GM19372 (cell line): ENCODE results near the gene MYOZ2.

Experiments used
- ATAC-seq: cut with Tn5 transposase; IDR thresholded peaks from one replicate; pipeline ENCODE4 v1.9.1; 2021; ENCODE audit warnings: mild to moderate bottlenecking, low read depth, moderate library complexity; ENCODE audit not compliant: unreplicated experiment

Gene MYOZ2

DNA sequence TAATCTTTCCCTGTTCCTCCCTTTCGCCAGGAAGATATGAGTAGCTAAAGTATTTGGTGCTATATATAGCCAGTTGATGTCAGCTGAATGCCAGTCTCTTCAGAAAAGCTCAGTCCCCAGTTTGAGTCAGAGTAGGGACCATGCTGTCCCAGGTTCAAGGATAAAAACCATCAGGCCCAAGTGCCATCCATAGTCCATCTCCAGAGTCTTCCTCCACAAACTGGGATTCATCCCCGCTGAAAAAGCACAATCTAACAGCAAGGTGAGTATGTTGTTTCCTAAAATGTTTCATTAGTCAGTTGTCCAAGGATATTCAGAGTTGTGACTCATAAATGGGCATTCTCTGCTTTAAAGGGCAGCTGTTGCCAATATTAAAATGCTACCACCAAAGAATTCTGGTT, at the start of gene MYOZ2:
TSS of gene MYOZ2 (plus strand) at position 112 of the 401 bp plus-strand sequence. CDS start 694 bp downstream, outside the sequence.
- ATAC-seq, result no peak

DNA sequence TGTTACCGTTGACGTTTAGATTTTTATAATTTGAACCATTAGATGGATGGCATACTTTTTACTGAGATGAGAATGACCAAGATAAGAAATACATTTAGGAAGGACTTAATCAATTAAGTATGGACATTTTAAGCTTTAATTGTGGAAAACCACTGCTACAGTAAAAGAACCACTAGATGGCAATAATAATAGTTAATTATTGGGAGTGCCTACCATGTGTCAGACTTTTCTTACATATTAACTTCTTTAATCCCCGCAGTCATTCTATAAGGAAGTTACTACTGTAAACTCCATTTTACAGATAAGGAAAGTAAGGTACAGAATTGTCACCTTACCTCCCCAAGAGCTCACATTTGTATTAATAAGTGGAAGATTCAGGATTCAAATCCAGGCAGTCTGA, 48.5 kb upstream of the MYOZ2 start:
- no peak for ATAC-seq

DNA sequence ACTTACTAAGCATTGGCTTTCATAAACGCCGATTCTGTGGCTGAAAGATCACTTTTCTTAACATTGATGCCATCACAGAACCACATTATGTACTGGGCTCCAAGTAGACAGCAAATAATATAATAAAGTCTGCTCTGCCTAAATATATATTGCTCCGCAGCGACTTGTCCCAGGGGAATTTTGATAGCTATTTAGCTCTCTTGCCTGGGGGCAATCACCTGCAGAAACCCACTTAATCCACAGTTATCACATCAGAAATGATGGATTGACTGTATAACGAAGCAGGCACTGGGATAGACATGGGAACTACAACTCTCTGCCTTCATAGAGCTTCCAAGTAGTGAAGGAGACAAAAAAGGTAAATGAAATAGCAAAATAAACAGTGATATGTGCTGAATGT, 48.0 kb upstream of the MYOZ2 start:
- ATAC-seq, result no peak

DNA sequence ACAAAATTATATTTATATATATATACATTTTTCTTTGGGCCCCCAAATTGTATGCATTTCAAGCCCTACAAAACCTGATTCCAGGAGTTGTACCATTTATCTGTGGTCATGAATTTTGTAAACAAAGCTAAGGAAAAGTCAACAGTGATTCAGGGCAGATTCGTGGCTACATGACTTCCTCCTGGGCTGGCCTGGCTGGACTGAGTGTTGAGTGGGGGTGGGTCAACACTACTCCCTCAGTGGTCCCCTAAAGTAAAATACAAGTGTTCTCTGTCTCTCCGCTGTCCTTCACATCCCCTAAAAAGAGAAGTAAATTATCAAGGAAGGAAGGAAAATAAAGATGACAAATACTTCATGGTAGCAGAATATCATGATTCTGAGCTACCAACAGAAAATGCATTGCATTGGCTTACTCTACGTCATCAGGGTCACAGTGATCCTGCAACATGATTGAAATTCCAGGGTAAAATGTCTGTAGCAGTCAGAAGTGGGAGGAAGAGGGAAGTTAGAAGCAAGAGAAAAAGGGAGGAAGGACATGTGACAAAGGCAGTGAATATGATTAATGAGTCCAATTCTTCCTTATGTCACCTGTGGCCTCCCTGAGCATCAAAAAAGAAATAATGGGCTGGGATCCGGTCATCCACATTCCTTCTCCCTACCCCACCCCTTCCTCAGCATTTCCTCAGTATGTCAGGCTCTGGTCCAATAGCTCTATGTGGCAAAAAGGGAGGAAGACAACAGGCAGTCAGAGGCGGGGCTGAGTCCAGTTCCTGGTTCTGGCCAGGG, 42.4 kb upstream of the MYOZ2 start:
- ATAC-seq, result no peak

DNA sequence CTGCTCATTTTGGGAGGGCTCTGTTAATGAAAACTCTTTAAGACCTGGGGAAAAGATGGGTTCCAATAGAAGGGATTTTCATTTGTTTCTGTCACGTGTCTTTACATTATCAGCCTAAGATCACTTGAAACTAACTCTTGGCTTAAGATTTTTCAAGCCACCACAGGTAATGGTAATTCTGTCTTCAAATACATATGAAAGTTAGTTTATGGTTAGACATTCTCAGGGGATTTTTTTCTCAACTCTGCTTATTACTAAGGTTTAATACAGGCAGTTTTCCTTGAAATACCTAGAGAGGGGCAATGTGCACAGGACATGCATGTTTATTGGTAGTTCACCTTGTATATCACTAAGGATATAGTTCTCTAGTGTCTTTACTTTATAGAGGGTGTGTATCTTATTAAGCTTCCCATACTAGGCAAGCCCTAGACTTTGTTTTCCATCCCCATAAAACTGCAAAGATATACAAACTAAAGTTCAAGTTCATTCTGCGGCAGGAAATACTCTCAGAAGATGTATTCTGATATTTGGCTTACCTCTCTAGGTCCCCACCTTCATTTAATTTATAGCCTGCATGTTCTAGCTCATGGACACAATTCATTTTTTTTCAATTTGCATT, 38.2 kb upstream of the MYOZ2 start:
- ATAC-seq, result no peak

DNA sequence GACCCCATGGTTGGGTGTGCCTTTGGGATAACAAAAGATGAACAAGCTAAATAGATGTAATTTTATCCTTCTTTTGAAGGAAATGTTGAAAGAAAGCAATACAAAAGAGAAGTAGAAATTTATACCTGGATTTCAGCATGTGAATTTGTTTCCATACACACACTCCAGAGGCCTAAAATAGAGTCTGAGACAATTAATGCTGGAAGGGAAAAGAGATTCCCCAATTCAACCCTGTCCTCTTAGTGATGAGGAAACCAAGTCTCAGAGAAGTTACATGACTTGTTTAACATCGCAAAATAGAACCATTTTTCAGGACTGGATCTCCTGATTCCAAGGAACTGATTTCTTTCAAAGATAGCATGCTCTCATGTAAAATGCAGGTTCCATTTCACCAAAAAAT, 37.3 kb upstream of the MYOZ2 start:
- no peak for ATAC-seq

DNA sequence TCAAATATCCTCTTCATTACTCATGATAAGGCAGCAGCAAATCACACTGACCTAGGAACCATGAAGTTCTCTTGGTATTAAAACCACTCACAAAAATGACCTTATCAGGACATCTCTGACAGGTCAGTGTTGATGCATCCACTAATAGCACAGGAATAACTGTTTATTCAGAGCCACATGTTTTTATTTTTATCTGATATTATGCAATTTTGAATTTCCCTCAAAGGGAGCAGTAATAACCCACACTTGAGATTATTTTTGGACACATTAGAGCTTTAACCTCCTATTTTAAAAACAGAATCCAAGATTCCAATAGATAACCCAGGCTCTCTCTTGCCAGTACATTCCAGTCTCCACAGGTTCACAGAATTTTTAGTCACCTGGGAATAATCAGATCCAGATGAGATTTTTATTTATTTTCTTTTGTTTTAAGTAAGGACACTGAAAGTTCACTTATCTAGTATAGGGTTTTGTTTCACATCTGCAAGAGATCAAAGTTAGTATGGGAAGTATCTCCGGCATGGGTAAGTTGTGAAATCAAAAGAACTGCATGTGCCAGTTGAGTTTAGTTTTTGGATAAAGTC, 36.3 kb upstream of the MYOZ2 start:
- ATAC-seq, result no peak

DNA sequence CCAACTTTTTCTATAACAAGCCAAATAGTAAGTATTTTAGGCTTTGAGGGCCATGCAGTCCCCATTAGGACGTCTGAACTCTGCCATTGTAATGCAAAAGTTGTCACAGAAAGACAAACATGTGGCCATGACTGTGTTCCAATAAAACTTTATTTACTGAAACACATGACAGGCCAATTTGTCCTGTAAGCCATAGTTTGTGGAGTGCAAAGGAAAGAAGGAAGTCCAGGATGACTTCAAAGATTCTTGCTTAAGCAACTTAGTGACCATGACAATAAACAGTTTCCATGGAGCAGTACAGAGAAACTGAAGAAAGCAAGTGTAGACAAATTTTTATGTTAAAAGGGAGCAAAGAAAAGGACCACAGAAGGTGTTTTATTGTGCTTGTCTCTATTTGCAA, 35.0 kb upstream of the MYOZ2 start:
- ATAC-seq, result no peak

DNA sequence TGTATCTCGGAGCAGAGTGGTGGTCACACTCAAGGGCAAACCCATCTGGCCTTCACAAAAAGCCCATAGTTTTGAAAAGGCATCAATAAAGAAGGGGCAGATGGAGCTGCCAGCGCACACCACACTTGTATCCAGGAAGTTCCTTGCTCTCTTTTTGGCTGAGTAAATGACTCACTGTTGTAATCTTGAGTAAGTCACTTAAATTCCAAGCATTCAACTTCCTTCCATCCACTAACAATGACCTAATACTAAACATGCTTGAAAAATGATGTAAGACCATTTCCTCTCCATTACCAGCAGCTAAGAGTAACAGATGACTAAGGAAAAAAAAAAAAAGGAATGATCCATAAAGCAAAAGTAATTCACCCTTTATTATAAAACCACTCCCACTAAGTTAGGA, 32.4 kb upstream of the MYOZ2 start:
- no peak for ATAC-seq

DNA sequence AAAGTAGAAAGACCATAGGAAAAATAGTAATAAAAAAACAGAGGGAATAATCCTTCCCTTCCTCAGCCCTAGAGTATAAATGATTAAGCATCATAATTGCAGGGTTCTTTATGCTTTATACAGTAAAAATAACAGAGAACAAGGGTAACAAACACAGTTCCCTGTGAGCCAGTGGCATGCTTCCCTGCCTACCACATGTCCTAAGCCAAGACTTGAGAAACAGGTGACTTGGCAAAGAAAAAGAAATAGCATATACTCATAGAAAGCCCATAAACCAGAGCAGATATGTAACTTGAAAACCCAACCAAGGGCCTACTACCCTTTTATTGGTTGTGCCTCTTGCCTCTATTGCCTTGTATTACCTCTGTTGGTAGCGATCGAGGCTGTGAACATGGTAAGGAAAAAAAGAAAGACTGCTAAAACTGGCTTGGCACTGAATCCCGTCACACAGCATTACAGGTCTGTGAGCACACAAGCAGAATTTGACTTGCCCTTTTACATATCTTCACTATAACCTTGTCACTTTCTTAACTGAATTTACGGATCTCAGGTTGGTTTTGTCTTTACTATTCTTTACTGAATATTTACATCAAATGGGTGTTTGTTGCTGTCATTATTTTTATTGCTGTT, 30.9 kb upstream of the MYOZ2 start:
- no peak for ATAC-seq

DNA sequence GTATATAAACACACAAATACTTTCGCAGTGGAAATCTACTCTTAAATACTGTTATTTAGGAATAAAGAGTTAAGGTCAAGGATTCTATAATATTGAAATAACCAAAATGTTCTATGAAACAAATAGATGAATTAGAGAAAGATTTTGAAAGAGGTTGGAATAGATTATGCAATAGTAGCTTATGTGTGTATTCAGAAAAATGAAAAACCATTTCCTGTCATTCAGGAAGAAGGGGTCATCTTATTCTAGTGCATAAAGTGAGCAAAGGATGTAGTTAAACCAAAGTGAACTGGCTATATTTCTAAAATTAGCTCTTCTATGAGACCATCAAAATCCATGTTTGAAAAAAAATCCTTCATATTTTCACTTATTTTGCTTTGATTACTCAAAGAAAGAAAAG, 30.0 kb upstream of the MYOZ2 start:
- ATAC-seq, result no peak

DNA sequence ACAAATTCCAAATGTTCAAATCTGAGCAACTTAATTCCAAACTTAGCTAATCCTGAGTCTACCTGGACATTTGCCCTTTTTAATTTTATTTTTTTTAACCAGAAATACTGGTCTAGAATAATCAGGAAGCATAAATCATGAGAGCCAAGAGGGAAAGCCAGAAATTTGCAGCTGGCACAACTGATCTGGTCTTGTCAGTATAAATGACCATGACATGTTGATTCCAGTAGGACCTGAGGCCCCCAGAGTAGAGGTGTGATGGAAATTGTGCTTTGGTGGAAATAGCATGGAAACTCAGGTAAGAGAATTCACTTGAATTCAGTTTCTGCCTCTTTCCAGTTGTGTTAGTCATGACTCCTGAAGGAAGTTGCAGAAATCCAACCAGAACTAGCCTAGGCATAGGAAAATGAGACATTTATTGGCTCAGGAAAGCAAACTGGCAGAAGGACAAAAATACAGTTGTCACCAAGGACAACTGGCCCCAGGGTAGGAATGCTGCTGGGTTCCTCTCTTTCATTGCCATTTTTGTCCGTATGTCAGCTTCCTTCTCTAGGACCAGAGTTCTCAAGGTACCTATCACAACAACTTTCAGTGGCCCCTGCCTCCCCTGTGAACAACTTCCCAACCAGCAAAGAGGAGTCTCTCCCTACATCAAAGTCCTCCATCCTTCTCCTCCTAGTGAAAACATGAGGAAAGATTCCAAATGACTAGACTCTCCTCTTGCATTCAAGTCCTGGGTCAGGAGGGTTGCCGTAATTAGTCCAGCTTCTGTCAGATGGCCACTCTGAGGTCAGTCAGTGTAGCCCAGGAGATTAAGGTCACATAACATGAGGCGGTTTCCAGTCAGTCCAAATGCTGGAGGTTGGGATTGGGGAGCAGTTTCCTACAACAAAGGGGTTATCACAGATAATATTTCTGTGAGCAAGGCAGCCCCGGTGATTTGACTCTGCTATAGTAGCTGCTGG, 29.3 kb upstream of the MYOZ2 start:
- no peak for ATAC-seq

DNA sequence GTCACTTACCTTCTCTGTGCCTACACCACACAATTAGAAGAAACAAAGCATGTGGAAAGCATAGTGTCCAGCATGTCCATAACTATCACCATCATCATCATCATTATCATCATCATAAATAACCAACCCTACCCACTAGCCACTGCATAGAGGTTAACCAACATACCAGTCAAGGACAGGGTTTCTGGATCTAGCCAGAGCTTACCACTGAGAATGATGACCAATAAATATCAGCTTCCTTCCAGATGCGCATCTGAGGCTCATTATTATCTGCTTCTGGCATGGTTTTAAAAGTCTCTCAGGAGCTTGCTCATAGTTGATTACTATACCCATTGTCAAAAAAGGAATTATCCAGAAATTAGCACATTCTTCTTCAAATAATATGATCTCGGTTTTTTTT, 25.5 kb upstream of the MYOZ2 start:
- ATAC-seq, result no peak

DNA sequence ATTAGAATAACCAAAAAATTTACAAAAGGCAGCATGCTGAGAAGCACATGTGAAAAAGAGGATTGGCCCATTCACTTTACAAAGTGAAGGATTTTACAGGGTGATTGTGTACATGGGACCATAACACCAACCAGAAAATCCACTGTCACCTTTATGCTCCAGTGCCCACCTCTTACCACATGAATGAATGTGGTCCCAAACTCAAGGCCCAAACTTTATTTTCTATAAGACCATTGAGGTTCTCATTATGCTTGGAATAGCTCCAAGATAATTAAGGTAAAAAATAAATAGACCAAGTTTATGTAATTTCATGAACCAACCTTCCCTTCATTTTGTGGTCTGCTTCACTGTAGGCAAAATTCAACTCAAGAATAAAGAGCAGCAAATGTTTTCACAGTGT, 24.3 kb upstream of the MYOZ2 start:
- ATAC-seq, result no peak

DNA sequence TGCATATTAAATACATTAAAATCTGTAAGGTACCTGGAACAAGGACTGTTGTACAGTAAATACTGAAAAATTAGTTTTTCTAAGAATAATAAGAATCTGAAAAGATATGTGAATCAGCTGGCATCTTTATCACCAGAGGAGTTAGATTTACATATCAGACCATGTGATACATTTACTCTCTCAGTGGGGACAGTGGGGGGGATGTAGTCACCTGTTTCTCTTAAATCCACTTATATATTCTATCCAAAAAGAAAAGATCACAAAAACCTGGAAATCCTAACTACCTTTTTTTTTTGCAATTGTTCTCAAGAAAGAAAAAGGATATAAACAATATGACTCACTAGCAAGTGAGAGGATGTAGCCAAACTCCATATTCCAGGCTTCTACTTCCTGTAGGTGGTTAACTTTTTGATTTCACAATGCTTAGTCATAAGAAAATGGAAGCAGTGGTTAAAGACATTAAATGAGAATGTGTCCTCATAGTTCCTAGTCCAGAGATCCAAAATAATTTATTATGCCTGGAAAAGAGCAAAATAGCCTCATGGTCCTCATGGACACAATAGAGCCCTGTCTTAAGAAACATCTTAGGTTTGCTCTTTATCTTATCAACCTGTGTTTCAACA, 22.5 kb upstream of the MYOZ2 start:
- ATAC-seq, result no peak

DNA sequence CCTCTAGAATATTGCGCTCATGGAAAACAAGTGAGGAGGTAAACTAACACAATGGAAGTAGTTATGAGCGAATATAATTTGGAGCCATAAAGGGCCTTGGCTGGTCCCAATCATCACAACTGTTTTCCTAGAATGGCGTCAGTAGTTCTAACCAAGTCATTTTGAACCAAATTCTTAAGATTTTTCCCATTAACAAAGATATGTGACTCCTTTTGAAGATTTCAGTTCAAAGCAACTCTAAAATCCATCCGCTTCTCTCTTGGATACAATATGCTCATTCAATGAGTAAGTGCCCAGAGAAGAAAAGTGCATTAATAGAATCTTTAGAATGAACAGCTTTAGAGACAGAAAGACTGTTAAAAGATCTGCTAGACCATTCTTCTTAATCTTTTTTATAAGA, 19.6 kb upstream of the MYOZ2 start:
- ATAC-seq, result no peak

DNA sequence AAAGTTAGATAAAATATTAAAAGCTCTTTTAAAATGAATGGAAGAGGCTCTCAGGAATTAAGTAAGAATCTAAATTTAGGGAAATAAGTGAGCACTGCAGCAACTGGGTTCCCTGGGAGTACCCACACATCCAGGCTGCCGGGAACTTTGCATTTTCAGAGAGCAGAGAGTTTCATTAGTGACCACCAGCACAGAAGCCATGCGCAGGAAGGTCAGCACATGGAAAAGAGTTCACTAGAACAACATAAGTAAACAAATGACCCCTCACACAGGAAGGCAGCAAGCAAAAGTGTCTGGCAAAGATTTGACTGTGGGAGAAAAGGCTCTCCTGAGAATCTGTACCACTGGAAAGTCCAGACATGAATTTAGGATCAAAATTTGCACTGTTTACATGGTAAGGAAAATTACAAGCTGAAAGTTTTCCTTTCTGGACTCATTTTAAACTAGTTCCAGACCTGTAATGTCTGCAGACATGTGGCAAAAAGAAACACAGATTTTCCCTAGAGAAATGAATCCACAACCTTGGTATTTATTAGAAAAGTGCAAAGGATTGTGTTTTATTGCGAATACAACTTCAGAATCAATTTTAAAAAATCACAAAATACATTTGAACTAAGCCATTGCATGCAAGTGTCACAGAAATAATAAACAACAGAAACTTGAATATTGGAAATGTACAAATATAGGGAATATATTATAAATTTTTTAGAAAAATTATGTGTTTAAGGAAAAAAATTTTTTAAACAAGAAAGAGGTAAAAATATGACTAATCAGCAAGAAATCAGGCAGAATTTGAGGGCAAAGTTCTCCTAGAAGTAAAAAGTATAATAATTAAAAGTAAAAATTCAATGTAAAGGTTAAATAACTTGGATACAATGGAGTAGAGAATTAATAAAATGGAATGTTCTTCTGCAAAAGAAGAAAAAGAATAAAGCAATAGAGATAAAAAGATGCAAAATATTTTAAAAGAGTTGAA, 18.4 kb upstream of the MYOZ2 start:
- ATAC-seq, result no peak

DNA sequence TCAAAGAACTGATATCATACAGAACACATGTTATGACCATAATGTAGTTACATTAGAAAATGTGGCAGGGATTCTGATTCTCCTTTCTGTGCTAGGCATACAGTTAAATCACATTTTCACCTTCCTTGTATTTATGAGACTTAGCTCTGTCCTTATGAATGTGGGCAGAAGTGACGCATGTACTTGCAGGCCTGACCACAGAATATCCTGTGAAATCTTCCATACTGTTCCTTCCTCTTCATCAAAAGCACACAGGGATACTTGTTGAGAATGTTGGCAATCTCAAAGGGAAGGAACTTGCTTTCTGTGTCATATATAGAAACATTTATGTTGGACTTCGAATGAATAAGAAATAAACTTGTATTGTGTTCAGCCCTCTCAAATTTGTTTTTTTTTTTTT, 17.2 kb upstream of the MYOZ2 start:
- no peak for ATAC-seq

DNA sequence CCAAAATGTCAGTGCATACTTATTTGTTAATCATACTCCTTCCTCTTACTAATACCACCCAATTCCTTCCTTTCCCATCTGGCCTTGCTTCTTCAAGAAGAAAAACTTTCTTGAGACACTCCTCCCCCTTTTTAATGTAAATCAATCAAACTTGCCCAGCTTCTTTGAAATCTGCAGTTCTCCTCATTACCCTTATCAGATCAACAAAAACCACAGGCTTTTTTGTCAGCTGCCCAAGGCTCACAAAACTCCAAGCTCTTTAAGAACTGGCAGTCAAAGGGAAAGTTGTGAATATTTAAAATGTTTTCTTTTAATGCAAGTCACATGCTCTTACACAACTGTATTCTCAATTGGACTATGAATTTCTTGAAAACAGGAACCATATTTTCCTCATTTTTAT, 11.3 kb upstream of the MYOZ2 start:
- no peak for ATAC-seq
